ENCODE data around the gene NUTM2G. TPM values are rescaled to one million over a fixed set of nuclear protein-coding genes. Genes with fewer than 3 reads are reported as not detected.
"Not testable (repeated sequence)": the region's sequence is repeated elsewhere in the genome, so short reads cannot be mapped to it uniquely, and the experiment has no call there.

Gene NUTM2G
- total RNA-seq, 2 experiments from 2014 or later, result not detected

GRCh38 chr9:96983496-96984122, 55.0 kb downstream of the NUTM2G start:
- H3K9me3 Mint-ChIP-seq; DNase-seq; H3K4me1 Mint-ChIP-seq; H3K27me3 Mint-ChIP-seq; H3K27ac Mint-ChIP-seq; ATAC-seq (ENCODE audit: low read depth); POLR2A ChIA-PET; H3K4me3 Mint-ChIP-seq: not testable (repeated sequence)
- peaks cover 19% of the 10 kb centered on the region for H3K36me3 Mint-ChIP-seq

GRCh38 chr9:96984139-96984538, 55.5 kb downstream of the NUTM2G start:
- H3K27me3 Mint-ChIP-seq; DNase-seq; ATAC-seq (ENCODE audit: low read depth); H3K4me3 Mint-ChIP-seq; H3K27ac Mint-ChIP-seq; POLR2A ChIA-PET; H3K9me3 Mint-ChIP-seq; H3K4me1 Mint-ChIP-seq: not testable (repeated sequence)
- peaks cover 20% of the 10 kb centered on the region for H3K36me3 Mint-ChIP-seq

- H3K27ac Mint-ChIP-seq, result not testable (repeated sequence)
Measured at GRCh38 chr9:96984887-96985286, 56.2 kb downstream of the NUTM2G start.

More at GRCh38 chr9:96984887-96985286, 56.2 kb downstream of the NUTM2G start:
- ATAC-seq (ENCODE audit: low read depth); H3K4me1 Mint-ChIP-seq; H3K9me3 Mint-ChIP-seq; H3K27me3 Mint-ChIP-seq; DNase-seq; H3K4me3 Mint-ChIP-seq; POLR2A ChIA-PET: not testable (repeated sequence)
- peaks cover 20% of the 10 kb centered on the region for H3K36me3 Mint-ChIP-seq

Other genes with a start within 250 kb of the NUTM2G start
- gene ZNF510, start 150.8 kb upstream of the NUTM2G start, total RNA-seq, result 10 to 100 TPM; 18.3 to 19.1 TPM
- 1 to 10 TPM; 5.4 to 6.2 TPM for gene ZNF782, start 74.3 kb upstream of the NUTM2G start, total RNA-seq
- gene CTSV, start 110.3 kb downstream of the NUTM2G start, total RNA-seq, result under 1 TPM; 0.33 to 0.45 TPM